HG02798 (cell line): ENCODE measurements around the gene IHH.

Experiments
- ATAC-seq: cut with Tn5 transposase; IDR thresholded peaks from one replicate; pipeline ENCODE4 v1.9.1; 2021; ENCODE audit warnings: mild to moderate bottlenecking; ENCODE audit not compliant: unreplicated experiment, poor library complexity

IHH gene

GRCh38 chr2:219078126-219078525, 17.4 kb upstream of the IHH start:
- no peak for ATAC-seq

- ATAC-seq, result no peak
These were observed 15.5 kb upstream of the IHH start for GRCh38 chr2:219076253-219076652.

- ATAC-seq, result no peak
These were observed 12.8 kb upstream of the IHH start for GRCh38 chr2:219073413-219074129.

DNA sequence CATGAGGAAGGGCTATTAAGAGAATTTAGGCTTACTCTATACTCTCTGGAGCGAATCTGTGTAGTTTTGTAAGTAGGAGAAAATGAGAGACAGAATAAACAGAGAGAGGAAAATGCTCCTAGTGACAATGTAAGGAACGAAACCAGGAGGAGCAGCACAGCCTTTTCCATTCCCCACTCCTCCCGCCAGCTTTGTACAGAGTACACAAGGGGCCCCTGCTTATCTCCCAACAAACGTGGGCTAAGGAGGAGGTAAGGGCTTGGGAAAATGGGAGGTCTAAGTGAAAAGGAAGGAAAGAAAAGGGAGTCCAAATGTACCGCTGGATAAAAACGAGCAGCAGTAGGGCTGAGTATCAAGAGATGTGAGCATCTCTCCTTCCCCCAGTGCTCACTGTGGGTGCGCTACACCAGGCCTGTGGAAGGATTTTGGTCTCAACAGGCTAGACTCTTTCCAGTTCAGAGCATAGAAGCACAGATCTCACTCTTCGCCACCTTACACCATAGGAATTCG, 12.1 kb upstream of the IHH start:
- no peak for ATAC-seq

DNA sequence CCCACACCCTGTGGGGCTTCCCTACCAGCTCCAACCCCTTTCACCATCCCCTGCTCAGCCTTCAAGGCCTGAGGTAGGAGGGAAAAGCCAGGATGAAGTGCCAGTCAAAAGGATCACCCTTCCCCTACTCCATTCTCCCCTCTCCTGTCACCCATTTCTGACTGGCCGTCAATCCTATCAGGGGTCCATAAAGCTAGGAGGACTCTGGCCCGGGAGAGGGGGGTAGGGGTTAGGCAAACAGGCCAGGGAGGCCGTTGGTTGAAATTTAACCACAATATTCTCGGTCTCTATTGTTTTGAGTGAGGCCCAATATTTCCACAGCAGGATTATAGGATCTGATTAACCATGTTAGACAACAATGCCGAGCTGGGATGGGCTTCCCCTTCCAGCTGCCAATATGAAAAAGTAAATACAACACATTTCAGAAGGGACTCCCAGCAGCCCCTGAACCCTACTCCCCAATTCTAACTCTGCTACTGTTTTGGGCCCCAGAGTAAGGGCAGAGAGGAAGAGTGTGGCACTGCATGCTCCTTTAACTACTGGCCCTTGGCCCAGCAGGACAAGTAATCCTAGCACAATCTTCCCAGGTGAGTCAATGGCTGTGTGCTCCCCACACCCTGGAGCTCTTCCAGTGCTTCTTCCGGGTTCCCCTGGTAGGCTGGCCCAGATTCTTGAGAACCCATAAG, 10.6 kb upstream of the IHH start:
- no peak for ATAC-seq

- no peak for ATAC-seq
These were observed 4.8 kb upstream of the IHH start for GRCh38 chr2:219065484-219065883.

- ATAC-seq, result no peak
These were observed 1.4 kb upstream of the IHH start for GRCh38 chr2:219062081-219062480.

DNA sequence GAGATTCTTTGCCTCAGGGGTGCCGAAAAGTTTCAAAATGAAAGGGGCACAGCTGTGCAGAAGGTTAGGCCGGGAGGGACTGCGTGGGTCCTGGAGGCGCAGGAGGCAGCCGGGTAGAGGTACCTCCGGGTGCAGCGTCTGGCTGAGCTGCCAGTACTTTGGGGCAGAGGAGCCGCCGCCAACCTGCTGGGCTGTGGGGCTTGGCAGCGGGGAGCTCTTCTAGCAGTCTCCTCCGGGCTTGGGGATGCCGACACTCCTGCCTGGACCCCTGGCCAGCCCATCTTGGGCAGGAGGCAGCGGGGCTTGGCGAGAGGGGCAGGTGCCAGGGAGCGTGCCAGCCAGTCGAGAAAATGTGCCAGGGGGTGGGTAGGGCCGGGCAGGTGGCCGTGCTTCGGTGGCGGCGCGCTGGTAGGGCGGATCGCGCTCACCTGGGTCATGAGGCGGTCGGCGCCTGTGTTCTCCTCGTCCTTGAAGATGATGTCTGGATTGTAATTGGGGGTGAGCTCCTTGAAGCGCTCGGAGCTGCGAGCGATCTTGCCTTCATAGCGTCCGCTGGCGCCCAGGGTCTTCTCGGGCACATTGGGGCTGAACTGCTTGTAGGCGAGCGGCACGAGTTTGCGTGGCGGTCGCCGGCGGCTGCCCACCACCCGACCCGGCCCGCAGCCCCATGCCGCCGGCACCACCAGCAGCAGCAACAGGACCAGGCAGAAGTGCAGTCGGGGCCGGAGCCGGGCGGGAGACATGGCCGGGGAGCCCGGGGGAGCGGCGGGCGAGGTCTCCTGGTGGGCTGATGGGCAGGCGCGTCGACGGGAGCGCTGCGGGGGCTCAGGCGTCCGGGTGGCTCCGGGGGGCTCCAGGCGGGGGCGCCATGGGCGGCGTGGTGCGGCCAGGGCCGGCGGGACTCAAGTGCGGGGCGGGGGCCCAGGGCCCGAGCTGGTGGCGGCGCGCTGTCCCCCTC, 717 bp downstream of the IHH start:
- no peak for ATAC-seq

DNA sequence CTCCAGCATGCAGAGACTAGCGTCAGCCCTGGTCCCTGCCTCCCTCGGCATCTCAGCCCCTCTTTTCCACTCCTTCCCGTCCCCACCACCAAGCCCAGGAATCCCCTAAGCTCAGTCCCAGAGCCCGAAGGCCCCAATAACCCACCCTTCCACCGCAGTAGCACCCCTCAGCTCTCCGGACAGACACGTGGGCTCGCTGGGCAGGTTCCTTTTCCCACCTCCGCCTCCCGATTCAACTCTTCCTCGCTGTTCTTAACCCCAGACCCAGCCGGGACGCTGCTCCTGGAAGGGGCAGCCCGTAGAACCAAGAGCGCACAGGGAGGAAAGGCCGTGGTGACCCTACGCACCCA, 1.4 kb downstream of the IHH start:
- no peak for ATAC-seq

DNA sequence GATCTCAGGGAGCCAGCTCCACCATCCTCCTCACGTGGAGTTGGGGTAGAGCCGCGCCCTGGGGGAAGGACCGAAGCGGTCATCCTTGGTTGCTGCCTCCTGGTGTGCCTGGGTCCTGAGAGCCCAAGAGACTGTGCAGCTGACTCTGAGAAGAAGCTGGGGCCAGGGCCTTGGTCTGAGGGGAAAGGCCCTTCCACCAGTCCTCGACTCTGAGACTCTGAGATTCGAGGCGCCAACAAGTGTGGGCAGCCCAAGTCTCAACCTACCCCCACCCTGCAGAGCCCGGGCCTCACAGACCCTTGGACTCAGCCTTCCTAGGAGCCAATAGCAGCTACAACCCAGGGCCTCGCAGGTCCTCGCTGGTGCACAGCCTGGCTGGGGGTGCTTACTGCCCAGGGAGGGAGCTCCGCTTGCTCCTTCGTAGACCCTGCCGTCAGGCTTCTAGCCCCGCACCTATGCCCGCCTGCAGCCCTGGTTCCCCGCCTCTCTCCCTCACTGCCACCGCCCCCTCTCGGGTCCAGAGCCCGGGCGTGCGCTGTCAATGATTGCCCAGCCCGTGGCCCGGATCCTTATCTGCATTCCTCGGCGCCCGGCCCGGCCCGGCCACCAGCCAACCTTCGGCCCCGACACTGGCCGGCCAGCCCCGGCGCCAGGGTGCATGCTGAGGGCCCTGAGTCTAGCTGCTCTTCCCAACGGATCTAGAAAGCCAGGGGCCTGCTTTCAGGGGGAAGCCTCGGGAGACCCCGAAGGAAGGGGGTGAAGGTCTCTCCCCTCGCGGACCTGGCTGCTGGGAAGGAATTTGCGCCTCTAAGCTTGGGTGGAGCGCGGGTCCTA, 2.0 kb downstream of the IHH start:
- ATAC-seq, result no peak

DNA sequence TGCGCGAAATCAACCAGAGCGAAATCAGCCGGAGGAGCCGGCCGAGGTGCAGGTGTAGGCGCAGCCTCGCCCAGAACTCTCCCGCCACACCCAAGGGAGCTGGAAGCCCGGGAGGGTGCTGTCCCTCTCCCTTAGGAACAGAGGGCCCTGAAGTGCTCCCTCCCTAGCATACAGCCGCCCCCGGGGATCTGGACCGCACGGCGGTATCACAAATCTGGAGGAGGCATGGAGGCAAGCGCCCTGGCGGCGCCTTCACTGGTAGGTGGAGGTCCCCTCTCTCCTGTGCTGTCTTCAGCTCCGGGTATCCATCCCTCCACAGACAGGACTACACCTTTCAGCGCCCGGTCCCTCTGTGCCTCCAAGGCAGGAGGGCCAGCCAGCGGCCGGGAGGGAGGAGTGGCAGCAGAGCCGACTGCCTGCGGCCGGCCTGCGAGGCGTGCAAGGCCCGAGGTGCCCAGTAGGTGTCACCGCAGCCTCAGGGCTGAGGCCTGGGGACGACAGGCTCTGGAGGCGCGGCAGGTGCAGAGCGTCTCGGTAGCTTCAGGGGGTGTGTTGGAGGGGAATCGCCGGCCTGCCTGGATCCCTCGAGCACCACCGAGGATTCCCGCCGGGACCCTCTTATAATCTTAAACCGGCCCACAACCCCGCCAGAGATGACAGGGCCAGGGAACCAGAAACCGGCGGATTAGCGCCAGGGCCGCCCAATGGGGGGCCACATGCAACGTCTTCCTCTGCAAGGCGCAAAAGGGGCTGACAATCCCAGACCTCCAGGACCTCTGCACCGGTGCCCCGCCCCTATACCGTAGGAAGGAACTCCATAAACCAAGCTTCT, 2.8 kb downstream of the IHH start:
- peak; percentile 93 for ATAC-seq

DNA sequence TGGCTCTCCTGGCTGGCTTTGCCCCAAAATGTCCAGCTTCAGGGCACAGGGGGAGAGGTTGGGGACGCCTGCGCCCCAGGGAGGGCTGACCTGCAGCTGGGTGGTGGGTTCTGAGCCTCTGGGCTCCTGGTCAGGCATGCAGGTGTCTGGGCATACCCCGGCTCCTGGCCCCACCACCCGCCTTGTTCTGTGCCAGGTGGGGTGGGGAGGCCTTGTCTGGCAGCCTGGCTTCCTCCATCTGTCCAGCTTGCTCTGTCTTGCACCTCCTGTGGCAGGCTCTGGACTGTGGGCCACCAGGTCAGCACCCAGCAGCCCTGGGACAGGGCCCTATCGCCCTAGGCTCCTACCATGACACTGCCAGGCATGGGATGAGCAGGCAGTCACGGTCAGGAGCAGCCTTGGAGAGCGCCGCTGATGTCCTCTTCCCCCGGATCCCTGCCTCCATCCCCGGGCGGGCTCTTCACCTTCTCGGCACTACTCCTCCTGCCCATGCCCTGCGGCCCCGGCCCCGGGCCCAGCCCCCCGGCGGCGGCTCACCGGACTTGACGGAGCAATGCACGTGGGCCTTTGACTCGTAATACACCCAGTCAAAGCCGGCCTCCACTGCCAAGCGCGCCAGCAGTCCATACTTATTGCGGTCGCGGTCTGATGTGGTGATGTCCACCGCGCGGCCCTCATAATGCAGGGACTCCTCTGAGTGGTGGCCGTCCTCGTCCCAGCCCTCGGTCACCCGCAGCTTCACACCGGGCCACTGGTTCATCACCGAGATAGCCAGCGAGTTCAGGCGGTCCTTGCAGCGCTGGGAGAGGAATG, 3.6 kb downstream of the IHH start:
- ATAC-seq, result no peak

- no peak for ATAC-seq
These were observed 4.4 kb downstream of the IHH start for GRCh38 chr2:219056176-219056895.

GRCh38 chr2:219054956-219055903, 5.5 kb downstream of the IHH start:
- ATAC-seq, result no peak

- ATAC-seq, result no peak
These were observed 11.4 kb downstream of the IHH start for GRCh38 chr2:219049282-219049681.

- no peak for ATAC-seq
These were observed 14.7 kb downstream of the IHH start for GRCh38 chr2:219045937-219046550.
